Measurements from ENCODE around the gene PAK4. TPM values are rescaled to one million over a fixed set of nuclear protein-coding genes. Genes with fewer than 3 reads are reported as not detected.

Gene PAK4
- total and polyA plus RNA-seq, 10 of the 15 experiments (the other 5 are each of a cell fraction or from before 2014, with no cell fraction given), result 0.08 to 19.3 (median 5.9) TPM

DNA sequence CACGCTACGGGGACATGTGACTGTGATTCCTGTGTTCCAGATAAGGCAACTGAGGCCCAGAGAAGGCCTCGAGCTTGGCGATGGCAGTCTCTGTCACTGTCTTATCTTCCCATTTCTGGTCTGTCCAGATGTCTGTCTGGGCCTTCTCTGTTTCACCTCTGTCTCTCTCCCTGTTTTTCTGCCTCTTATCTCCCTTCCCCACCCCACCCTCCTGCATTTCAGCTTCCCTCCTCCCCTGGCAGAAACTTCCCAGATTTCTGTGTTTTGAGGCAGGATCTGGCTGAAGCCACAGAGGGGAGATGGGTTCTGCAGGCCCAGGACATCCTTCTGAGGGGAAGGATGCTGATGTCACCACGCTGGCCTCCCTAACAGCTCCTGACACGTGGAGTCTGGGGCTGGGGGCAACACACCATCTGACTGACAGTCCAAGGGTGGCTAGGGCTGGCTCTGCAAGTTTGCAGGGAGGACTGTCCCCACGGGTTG, 14.4 kb downstream of the PAK4 start:
- Histone ChIP-seq H3K4me3 (no peak overlapping the region), H2AFZ (ENCODE audit: control insufficient read depth, low read depth, low read length) (no peak overlapping the region), H4K20me1 (ENCODE audit: control insufficient read depth, insufficient read depth) (no peaks in the 10 kb centered on the region), H3K27ac (ENCODE audit: control insufficient read depth, insufficient read depth) (no peak overlapping the region), H3K79me2 (ENCODE audit: control insufficient read depth, insufficient read depth, low read length) (no peaks in the 10 kb centered on the region), H3K36me3 (ENCODE audit: control insufficient read depth in 2 of 2, insufficient read depth in 2 of 2, low read length in 1 of 2) (no peaks in the 10 kb centered on the region; a peak in 1 of 4 replicates), H3K4me1 (ENCODE audit: control insufficient read depth, insufficient read depth, low read length) (0 out of 2 replicates have a peak, but pooled peaks cover 4% of the 10 kb centered on the region), H3K27me3 (replicated peaks in 1 of 2; ENCODE audit: control insufficient read depth in 2 of 2, insufficient read depth in 2 of 2, low read length in 1 of 2) (no peaks in the 10 kb centered on the region), H3K4me2 (ENCODE audit: control insufficient read depth, insufficient read depth) (no peak overlapping the region), H3K9me3 (replicated peaks; ENCODE audit: control insufficient read depth, insufficient read depth, low read length) (no peaks in the 10 kb centered on the region), H3K9ac (ENCODE audit: control insufficient read depth, insufficient read depth, low read length) (no peak overlapping the region)
- no peak for FAIRE-seq
- TF ChIP-seq IKZF1 (conservative IDR thresholded peaks at IDR 0.05) (no peak), LARP7 (IDR thresholded peaks at IDR 0.05) (no peak), YY1 (IDR thresholded peaks at IDR 0.05; ENCODE audit: low read depth, low read length) (no peak), POLR2AphosphoS2 (IDR thresholded peaks at IDR 0.05; ENCODE audit: low read depth, low read length) (no peak), RB1 (IDR thresholded peaks at IDR 0.05; ENCODE audit: borderline replicate concordance) (no peak), SIN3A (IDR thresholded peaks at IDR 0.05; ENCODE audit: low read depth, low read length) (no peak), MTA2 (IDR thresholded peaks at IDR 0.05; ENCODE audit: low read depth) (no peak), MXI1 (IDR thresholded peaks at IDR 0.05; ENCODE audit: low read depth, low read length) (no peak), CHD4 (IDR thresholded peaks at IDR 0.05) (no peak)
- TF ChIP-seq, protein P1, sequence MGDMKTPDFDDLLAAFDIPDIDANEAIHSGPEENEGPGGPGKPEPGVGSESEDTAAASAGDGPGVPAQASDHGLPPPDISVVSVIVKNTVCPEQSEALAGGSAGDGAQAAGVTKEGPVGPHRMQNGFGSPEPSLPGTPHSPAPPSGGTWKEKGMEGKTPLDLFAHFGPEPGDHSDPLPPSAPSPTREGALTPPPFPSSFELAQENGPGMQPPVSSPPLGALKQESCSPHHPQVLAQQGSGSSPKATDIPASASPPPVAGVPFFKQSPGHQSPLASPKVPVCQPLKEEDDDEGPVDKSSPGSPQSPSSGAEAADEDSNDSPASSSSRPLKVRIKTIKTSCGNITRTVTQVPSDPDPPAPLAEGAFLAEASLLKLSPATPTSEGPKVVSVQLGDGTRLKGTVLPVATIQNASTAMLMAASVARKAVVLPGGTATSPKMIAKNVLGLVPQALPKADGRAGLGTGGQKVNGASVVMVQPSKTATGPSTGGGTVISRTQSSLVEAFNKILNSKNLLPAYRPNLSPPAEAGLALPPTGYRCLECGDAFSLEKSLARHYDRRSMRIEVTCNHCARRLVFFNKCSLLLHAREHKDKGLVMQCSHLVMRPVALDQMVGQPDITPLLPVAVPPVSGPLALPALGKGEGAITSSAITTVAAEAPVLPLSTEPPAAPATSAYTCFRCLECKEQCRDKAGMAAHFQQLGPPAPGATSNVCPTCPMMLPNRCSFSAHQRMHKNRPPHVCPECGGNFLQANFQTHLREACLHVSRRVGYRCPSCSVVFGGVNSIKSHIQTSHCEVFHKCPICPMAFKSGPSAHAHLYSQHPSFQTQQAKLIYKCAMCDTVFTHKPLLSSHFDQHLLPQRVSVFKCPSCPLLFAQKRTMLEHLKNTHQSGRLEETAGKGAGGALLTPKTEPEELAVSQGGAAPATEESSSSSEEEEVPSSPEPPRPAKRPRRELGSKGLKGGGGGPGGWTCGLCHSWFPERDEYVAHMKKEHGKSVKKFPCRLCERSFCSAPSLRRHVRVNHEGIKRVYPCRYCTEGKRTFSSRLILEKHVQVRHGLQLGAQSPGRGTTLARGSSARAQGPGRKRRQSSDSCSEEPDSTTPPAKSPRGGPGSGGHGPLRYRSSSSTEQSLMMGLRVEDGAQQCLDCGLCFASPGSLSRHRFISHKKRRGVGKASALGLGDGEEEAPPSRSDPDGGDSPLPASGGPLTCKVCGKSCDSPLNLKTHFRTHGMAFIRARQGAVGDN (IDR thresholded peaks at IDR 0.05), result no peak
- TF ChIP-seq, protein P2, sequence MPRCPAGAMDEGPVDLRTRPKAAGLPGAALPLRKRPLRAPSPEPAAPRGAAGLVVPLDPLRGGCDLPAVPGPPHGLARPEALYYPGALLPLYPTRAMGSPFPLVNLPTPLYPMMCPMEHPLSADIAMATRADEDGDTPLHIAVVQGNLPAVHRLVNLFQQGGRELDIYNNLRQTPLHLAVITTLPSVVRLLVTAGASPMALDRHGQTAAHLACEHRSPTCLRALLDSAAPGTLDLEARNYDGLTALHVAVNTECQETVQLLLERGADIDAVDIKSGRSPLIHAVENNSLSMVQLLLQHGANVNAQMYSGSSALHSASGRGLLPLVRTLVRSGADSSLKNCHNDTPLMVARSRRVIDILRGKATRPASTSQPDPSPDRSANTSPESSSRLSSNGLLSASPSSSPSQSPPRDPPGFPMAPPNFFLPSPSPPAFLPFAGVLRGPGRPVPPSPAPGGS (IDR thresholded peaks at IDR 0.05; ENCODE audit: borderline replicate concordance, insufficient read depth, low read depth, low read length, poor library complexity, severe bottlenecking), result no peak
- in situ Hi-C loops (cut with MboI) (no loop called here), intact Hi-C loops (cut with micrococcal nuclease; ENCODE audit: unreplicated experiment) (no loop called here)
- ChIA-PET POLR2A (no interaction called here), CTCF (interaction anchor here (1.7 kb wide), 1 partner anchor 17 kb away, joined by 7 read pairs; no protein-coding TSS in a partner anchor), RAD21 (ENCODE audit: unreplicated experiment) (no interaction called here), SMC1A (ENCODE audit: uncharacterized antibody, unreplicated experiment) (no interaction called here)
- no peak for DNase-seq (ENCODE audit: low read depth, low spot score)
- BruUV-seq (replicated peaks), result no TSS peak
- ATAC-seq, result no peak
- 72% methylated on average over 7 of the region's 7 CpGs for WGBS (ENCODE audit: insufficient coverage, insufficient replicate concordance, low lambda C conversion rate, missing lambda C conversion rate)
